ENCODE measurements around the gene LLCFC1. TPM values are rescaled to one million over a fixed set of nuclear protein-coding genes. Genes with fewer than 3 reads are reported as not detected.

LLCFC1 gene
- total RNA-seq, 1 experiment from 2014 or later, result not detected

DNA sequence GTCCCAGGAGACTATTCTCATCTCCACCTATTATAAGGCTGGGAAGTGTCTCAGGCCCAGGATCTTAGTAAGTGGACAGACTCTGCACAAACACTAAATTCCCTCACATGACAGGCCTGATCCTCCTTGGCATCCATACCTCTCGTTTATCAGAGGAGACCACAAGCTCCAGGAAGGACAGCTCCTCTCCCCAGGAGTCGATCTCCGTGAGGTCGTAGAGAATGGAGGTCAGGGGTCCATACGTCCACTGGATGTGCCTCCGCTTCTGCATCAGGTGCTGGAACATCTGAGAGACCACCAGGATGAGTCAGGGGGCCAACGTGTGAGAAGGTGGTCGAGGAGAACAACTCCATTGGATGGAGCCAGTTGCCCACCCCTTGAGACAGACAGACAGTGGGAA is 11.3 kb upstream of the LLCFC1 start:
- DNase-seq (ENCODE audit: low spot score) (no peak), ATAC-seq (no peak)
- H3K27ac Mint-ChIP-seq, result no peak overlapping the region
- H3K4me3 Mint-ChIP-seq, result no peak overlapping the region
- TF ChIP-seq MYBL2 (CRISPR knock-in tag; IDR thresholded peaks at IDR 0.05) (no peak), ATF1 (CRISPR knock-in tag; IDR thresholded peaks at IDR 0.05) (no peak), NFYB (CRISPR knock-in tag; conservative IDR thresholded peaks at IDR 0.05; ENCODE audit: low read depth) (no peak), OVOL2 (CRISPR knock-in tag; IDR thresholded peaks at IDR 0.05; ENCODE audit: borderline replicate concordance) (no peak), FOXJ3 (CRISPR knock-in tag; IDR thresholded peaks at IDR 0.05; ENCODE audit: borderline replicate concordance) (no peak), NR3C1 (CRISPR knock-in tag; conservative IDR thresholded peaks at IDR 0.05; ENCODE audit: low read depth) (no peak)
- TF ChIP-seq, protein P1, sequence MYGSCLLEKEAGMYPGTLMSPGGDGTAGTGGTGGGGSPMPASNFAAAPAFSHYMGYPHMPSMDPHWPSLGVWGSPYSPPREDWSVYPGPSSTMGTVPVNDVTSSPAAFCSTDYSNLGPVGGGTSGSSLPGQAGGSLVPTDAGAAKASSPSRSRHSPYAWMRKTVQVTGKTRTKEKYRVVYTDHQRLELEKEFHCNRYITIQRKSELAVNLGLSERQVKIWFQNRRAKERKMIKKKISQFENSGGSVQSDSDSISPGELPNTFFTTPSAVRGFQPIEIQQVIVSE (CRISPR knock-in tag; IDR thresholded peaks at IDR 0.05; ENCODE audit: borderline replicate concordance), result no peak
- TF ChIP-seq, protein P2, sequence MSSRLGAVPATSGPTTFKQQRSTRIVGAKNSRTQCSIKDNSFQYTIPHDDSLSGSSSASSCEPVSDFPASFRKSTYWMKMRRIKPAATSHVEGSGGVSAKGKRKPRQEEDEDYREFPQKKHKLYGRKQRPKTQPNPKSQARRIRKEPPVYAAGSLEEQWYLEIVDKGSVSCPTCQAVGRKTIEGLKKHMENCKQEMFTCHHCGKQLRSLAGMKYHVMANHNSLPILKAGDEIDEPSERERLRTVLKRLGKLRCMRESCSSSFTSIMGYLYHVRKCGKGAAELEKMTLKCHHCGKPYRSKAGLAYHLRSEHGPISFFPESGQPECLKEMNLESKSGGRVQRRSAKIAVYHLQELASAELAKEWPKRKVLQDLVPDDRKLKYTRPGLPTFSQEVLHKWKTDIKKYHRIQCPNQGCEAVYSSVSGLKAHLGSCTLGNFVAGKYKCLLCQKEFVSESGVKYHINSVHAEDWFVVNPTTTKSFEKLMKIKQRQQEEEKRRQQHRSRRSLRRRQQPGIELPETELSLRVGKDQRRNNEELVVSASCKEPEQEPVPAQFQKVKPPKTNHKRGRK (CRISPR knock-in tag; IDR thresholded peaks at IDR 0.05; ENCODE audit: borderline replicate concordance), result no peak
- TF ChIP-seq, protein P3, sequence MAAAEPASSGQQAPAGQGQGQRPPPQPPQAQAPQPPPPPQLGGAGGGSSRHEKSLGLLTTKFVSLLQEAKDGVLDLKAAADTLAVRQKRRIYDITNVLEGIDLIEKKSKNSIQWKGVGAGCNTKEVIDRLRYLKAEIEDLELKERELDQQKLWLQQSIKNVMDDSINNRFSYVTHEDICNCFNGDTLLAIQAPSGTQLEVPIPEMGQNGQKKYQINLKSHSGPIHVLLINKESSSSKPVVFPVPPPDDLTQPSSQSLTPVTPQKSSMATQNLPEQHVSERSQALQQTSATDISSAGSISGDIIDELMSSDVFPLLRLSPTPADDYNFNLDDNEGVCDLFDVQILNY (CRISPR knock-in tag; IDR thresholded peaks at IDR 0.05), result no peak
- TF ChIP-seq, protein P4, sequence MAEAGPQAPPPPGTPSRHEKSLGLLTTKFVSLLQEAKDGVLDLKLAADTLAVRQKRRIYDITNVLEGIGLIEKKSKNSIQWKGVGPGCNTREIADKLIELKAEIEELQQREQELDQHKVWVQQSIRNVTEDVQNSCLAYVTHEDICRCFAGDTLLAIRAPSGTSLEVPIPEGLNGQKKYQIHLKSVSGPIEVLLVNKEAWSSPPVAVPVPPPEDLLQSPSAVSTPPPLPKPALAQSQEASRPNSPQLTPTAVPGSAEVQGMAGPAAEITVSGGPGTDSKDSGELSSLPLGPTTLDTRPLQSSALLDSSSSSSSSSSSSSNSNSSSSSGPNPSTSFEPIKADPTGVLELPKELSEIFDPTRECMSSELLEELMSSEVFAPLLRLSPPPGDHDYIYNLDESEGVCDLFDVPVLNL (CRISPR knock-in tag; IDR thresholded peaks at IDR 0.05; ENCODE audit: borderline replicate concordance, low read depth), result no peak
- peaks cover 6% of the 10 kb centered on the region for H3K4me1 Mint-ChIP-seq
- H3K27me3 Mint-ChIP-seq (ENCODE audit: low read depth), result peaks cover 33% of the 10 kb centered on the region
- POLR2A ChIA-PET, result no interaction called here
- H3K36me3 Mint-ChIP-seq, result no peaks in the 10 kb centered on the region
- CTCF ChIA-PET, result interaction anchor here (0.9 kb wide), 1 partner anchor 18 kb away, joined by 3 read pairs; no protein-coding TSS in a partner anchor
- peaks cover 7% of the 10 kb centered on the region; the same call in 1 of the 2 replicates for H3K9me3 Mint-ChIP-seq

DNA sequence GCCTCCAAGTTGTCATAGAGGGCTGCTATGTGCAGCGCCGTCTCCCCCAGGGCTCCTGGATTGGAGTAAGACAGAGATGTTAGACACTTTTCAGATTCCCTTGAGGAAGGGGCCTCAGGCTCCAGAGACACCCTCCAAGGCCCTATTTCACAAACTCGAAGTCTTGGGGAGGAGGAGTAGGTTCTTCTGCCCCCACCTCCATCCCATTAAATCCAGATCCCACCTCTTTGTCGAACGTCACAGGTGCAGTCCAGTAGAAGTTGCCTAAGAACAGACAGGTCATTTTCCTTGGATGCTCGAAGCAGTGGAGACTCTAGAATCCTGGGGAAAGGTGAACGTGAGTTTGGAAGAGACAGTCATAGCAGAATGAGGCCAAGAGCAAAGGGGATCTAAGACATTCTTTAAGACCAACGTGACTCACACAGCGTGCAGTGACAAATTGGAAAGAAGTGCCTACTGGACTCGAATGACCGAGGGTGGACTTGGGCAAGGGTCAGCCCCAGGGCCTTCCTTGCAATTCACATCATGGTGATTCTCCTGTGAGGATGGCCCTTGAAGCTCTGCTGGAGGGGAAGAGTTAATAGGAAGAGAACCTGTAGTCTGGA is 9.1 kb upstream of the LLCFC1 start:
- H3K9me3 Mint-ChIP-seq, result peaks cover 7% of the 10 kb centered on the region; the same call in 1 of the 2 replicates
- H3K27me3 Mint-ChIP-seq (ENCODE audit: low read depth), result peaks cover 24% of the 10 kb centered on the region
- ChIA-PET CTCF (no interaction called here), POLR2A (no interaction called here)
- no peak for TF ChIP-seq JUN (CRISPR knock-in tag; IDR thresholded peaks at IDR 0.05)
- no peak for TF ChIP-seq NFATC4 (CRISPR knock-in tag; IDR thresholded peaks at IDR 0.05)
- TF ChIP-seq, protein P5, sequence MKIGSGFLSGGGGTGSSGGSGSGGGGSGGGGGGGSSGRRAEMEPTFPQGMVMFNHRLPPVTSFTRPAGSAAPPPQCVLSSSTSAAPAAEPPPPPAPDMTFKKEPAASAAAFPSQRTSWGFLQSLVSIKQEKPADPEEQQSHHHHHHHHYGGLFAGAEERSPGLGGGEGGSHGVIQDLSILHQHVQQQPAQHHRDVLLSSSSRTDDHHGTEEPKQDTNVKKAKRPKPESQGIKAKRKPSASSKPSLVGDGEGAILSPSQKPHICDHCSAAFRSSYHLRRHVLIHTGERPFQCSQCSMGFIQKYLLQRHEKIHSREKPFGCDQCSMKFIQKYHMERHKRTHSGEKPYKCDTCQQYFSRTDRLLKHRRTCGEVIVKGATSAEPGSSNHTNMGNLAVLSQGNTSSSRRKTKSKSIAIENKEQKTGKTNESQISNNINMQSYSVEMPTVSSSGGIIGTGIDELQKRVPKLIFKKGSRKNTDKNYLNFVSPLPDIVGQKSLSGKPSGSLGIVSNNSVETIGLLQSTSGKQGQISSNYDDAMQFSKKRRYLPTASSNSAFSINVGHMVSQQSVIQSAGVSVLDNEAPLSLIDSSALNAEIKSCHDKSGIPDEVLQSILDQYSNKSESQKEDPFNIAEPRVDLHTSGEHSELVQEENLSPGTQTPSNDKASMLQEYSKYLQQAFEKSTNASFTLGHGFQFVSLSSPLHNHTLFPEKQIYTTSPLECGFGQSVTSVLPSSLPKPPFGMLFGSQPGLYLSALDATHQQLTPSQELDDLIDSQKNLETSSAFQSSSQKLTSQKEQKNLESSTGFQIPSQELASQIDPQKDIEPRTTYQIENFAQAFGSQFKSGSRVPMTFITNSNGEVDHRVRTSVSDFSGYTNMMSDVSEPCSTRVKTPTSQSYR (CRISPR knock-in tag; IDR thresholded peaks at IDR 0.05), result no peak
- no peak for TF ChIP-seq ATF1 (CRISPR knock-in tag; IDR thresholded peaks at IDR 0.05)
- no peak for TF ChIP-seq SMAD4 (CRISPR knock-in tag; IDR thresholded peaks at IDR 0.05)
- no peak for TF ChIP-seq NR1H2 (CRISPR knock-in tag; IDR thresholded peaks at IDR 0.05)
- no peak for TF ChIP-seq SP1 (CRISPR knock-in tag; conservative IDR thresholded peaks at IDR 0.05)
- TF ChIP-seq PRRX2 (CRISPR knock-in tag; IDR thresholded peaks at IDR 0.05), result no peak
- no peak for TF ChIP-seq ZNF416 (CRISPR knock-in tag; IDR thresholded peaks at IDR 0.05)
- no peak for DNase-seq (ENCODE audit: low spot score)
- H3K4me1 Mint-ChIP-seq, result peaks cover 12% of the 10 kb centered on the region
- H3K27ac Mint-ChIP-seq, result no peak overlapping the region
- H3K4me3 Mint-ChIP-seq, result no peak overlapping the region
- H3K36me3 Mint-ChIP-seq, result no peaks in the 10 kb centered on the region
- ATAC-seq, result no peak
